ENCODE results near the gene LARGE1. TPM values are rescaled to one million over a fixed set of nuclear protein-coding genes. Genes with fewer than 3 reads are reported as not detected.
"Not testable (repeated sequence)": the region's sequence is repeated elsewhere in the genome, so short reads cannot be mapped to it uniquely, and the experiment has no call there.

The LARGE1 gene
- total RNA-seq, 1 donor from 2014 or later = 0.89 TPM

DNA sequence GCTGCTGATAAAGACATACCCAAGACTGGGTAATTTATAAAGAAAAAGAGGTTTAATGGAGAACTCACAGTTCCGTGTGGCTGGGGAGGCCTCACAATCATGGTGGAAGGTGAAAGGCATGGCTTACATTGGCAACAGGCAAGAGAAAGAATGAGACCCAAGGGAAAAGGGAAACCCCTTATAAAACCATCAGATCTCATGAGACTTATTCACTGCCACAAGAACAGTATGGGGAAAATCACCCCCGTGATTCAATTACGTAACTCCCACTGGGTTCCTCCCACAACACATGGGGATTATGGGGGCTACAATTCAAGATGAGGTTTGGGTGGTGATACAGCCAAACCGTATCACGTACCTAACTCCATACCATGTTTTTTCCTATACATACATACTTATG lies 557.0 kb downstream of the LARGE1 start:
- H3K4me1 Mint-ChIP-seq (ENCODE audit: low read depth); H3K4me3 Mint-ChIP-seq (ENCODE audit: low read depth); H3K27me3 Mint-ChIP-seq (ENCODE audit: low read depth); H3K27ac Mint-ChIP-seq; intact Hi-C loops (cut with micrococcal nuclease); H3K36me3 Mint-ChIP-seq (ENCODE audit: low read depth); DNase-seq (ENCODE audit: low spot score): not testable (repeated sequence)
- H3K9me3 Mint-ChIP-seq = peaks cover 13% of the 10 kb centered on the region

DNA sequence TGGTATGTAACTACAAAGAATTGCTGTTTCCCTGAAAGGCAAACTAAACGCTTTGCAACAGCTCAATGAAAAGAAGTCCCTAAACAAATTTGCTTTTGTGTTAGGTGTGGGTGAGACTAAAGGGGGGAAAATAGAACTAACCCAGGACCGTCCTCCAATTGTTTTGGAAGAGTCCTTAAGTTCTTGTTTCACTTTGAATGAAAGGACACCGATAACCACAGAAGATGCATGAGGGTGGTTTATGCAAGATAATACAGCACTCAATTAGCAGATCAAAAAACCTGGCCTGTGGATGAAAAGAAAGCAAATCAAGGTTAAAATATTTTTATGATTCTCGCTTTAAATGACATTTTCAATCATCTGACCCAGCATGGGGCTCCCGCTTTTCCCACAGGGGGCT lies 557.6 kb downstream of the LARGE1 start:
- Mint-ChIP-seq H3K27me3 (ENCODE audit: low read depth) (no peaks in the 10 kb centered on the region), H3K36me3 (ENCODE audit: low read depth) (no peaks in the 10 kb centered on the region), H3K27ac (no peak overlapping the region), H3K4me1 (ENCODE audit: low read depth) (no peaks in the 10 kb centered on the region), H3K4me3 (ENCODE audit: low read depth) (no peak overlapping the region), H3K9me3 (peaks cover 16% of the 10 kb centered on the region)
- intact Hi-C loops (cut with micrococcal nuclease) = no loop called here
- DNase-seq (ENCODE audit: low spot score) = no peak

DNA sequence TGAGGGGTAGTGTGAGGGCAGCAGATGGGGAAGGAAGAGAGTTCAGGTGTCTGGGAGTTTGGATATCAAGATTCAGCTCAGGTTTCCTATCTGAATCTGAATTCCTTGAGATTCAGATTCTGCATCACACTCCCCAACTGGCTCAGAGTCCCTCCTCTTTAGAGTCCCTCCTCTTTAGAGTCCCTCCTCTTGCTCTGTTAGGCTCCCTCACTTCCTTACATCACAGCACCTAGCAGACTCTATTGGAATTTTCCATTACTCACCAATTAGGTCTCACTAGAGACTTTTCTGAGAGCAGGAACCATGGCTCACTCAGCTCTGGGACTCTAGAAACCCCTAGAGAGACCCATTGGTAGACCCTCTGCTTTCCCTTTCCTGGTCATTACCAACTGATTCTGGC lies 558.7 kb downstream of the LARGE1 start:
- H3K27ac Mint-ChIP-seq = no peak overlapping the region
- H3K4me1 Mint-ChIP-seq (ENCODE audit: low read depth) = no peaks in the 10 kb centered on the region
- H3K36me3 Mint-ChIP-seq (ENCODE audit: low read depth) = no peaks in the 10 kb centered on the region
- no peak overlapping the region for H3K4me3 Mint-ChIP-seq (ENCODE audit: low read depth)
- intact Hi-C loops (cut with micrococcal nuclease) = no loop called here
- no peaks in the 10 kb centered on the region for H3K27me3 Mint-ChIP-seq (ENCODE audit: low read depth)
- DNase-seq (ENCODE audit: low spot score) = no peak
- peaks cover 20% of the 10 kb centered on the region for H3K9me3 Mint-ChIP-seq

DNA sequence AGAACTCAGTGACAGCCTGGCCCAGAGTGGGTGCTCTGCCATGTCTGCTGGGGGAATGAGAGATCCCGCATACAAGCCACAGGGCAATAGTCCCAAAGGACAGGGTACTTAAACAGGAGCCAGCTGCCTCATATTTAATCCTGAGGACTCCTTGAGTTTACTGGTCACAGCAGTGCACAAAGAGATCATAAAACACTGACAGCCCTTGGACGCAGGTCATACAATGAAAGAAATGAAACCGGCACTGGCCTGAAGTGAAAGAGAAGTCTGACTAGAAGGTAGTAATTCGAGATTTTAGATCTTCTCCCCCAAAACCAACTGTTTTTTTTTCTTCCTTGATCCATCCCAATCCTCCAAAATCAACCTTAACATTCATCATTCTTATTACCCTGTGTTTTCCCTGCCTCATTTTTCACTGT lies 562.3 kb downstream of the LARGE1 start:
- Mint-ChIP-seq H3K27me3 (ENCODE audit: low read depth) (no peaks in the 10 kb centered on the region), H3K4me3 (ENCODE audit: low read depth) (no peak overlapping the region), H3K4me1 (ENCODE audit: low read depth) (no peaks in the 10 kb centered on the region), H3K36me3 (ENCODE audit: low read depth) (no peaks in the 10 kb centered on the region), H3K27ac (no peak overlapping the region), H3K9me3 (peaks cover 16% of the 10 kb centered on the region)
- intact Hi-C loops (cut with micrococcal nuclease) = no loop called here
- no peak for DNase-seq (ENCODE audit: low spot score)

DNA sequence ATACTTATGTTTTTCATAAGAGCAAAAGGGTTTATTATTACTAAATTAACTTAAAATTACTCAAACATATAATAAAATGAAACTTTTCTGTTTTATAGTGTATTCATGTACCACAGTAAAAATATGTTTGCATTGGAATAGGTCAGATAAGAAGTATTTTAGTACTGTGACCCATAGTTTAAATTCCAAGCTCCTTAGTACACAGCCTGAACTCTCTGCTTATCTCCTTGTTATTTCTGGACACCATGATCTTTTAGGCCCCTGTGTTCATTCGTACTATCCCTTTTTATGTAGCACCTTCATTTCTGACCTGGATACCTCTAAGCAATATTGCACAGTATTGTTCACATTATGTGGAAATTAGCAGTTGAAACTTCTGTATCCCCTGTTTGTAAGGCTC lies 565.3 kb downstream of the LARGE1 start:
- H3K36me3 Mint-ChIP-seq (ENCODE audit: low read depth) = no peaks in the 10 kb centered on the region
- DNase-seq (ENCODE audit: low spot score) = no peak
- no peak overlapping the region for H3K4me3 Mint-ChIP-seq (ENCODE audit: low read depth)
- H3K4me1 Mint-ChIP-seq (ENCODE audit: low read depth) = no peaks in the 10 kb centered on the region
- H3K9me3 Mint-ChIP-seq = peaks cover 16% of the 10 kb centered on the region
- H3K27me3 Mint-ChIP-seq (ENCODE audit: low read depth) = no peaks in the 10 kb centered on the region
- intact Hi-C loops (cut with micrococcal nuclease) = no loop called here
- no peak overlapping the region for H3K27ac Mint-ChIP-seq

DNA sequence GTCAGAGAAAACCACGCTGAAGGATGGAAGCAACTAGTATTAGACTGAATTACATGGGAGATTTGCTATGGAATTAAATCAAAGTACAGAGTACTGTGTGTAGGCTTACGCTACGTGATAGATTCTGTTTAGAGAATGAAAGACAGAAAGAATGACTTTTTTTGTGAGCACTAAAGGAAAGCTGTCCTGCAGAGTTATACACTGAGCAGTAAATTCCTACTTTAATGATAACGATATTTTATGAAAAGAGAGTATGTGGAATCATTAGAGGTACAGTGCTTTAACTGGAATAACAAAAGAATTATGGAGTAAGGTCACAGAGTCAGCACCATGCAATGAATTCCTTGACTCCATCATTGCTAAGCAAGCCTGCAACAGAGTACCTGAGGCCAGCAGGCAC lies 566.8 kb downstream of the LARGE1 start:
- DNase-seq (ENCODE audit: low spot score) = no peak
- Mint-ChIP-seq H3K4me1 (ENCODE audit: low read depth) (no peaks in the 10 kb centered on the region), H3K27ac (no peak overlapping the region), H3K36me3 (ENCODE audit: low read depth) (no peaks in the 10 kb centered on the region), H3K27me3 (ENCODE audit: low read depth) (no peaks in the 10 kb centered on the region), H3K9me3 (peaks cover 20% of the 10 kb centered on the region), H3K4me3 (ENCODE audit: low read depth) (no peak overlapping the region)
- intact Hi-C loops (cut with micrococcal nuclease) = no loop called here

DNA sequence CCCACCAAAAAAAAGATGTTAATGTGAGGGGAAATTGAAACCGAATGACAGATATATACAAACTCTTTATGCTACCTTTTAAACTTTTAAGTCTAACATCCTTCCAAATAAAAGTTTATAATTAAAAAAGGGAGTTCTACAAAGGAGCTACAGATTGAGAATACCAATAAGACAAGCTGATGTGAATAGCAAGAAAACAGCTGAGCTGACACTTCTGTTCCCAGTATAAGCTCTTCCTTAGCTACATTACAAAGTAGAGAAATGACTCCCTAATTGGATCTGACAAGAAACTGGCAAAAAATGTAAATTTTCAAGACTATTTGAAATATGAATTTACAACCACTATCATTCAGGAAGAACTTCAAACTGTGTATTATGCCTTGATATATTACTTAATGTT lies 567.5 kb downstream of the LARGE1 start:
- H3K27ac Mint-ChIP-seq = no peak overlapping the region
- no peaks in the 10 kb centered on the region for H3K4me1 Mint-ChIP-seq (ENCODE audit: low read depth)
- H3K4me3 Mint-ChIP-seq (ENCODE audit: low read depth) = no peak overlapping the region
- no peaks in the 10 kb centered on the region for H3K27me3 Mint-ChIP-seq (ENCODE audit: low read depth)
- H3K9me3 Mint-ChIP-seq = peaks cover 16% of the 10 kb centered on the region
- intact Hi-C loops (cut with micrococcal nuclease) = no loop called here
- no peaks in the 10 kb centered on the region for H3K36me3 Mint-ChIP-seq (ENCODE audit: low read depth)
- DNase-seq (ENCODE audit: low spot score) = no peak

DNA sequence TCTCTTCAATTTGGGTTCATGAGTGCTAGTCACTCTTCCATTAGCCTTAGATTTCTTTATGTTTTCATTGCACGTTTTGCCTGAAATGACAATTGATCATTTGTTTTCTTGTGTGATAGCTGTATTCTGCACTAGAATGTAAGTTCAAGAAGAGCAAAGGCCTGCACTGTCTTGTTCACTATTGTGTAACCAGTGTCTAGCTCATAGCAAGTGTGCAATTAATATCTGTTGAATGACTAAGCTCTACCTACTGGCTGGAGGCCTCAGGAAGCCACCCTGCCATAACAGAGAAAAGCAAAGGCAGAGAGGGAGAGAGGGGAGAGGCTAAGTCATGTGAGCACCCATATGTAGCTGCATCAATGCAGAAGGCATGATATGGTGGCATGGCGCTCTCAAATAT lies 569.3 kb downstream of the LARGE1 start:
- DNase-seq (ENCODE audit: low spot score) = no peak
- H3K36me3 Mint-ChIP-seq (ENCODE audit: low read depth) = no peaks in the 10 kb centered on the region
- intact Hi-C loops (cut with micrococcal nuclease) = no loop called here

DNA sequence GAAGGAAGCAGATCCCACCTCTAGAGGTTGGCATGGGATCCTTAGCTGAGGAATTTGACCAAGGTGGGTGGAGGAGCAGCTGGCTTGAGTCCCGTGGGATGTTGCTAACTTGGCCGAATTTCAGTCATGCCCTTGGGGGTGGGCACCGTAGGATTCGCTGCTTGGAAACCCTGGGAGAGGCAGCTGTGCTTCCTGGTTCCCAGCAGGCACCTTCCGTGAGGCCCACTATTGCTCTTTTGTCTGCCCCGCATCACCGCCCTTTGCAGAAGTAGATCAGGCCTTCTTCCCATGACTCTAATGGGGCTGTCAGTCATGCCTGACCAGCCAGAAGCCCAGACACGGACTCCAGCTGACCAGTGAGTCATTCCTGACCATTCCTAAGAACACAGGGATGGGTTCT lies 569.8 kb downstream of the LARGE1 start:
- Mint-ChIP-seq H3K36me3 (ENCODE audit: low read depth) (no peaks in the 10 kb centered on the region), H3K9me3 (peaks cover 21% of the 10 kb centered on the region), H3K4me1 (ENCODE audit: low read depth) (no peaks in the 10 kb centered on the region), H3K4me3 (ENCODE audit: low read depth) (no peak overlapping the region), H3K27me3 (ENCODE audit: low read depth) (no peaks in the 10 kb centered on the region), H3K27ac (no peak overlapping the region)
- intact Hi-C loops (cut with micrococcal nuclease) = no loop called here
- no peak for DNase-seq (ENCODE audit: low spot score)

More for the DNA sequence above, 569.3 kb downstream of the LARGE1 start:
- Mint-ChIP-seq H3K4me3 (ENCODE audit: low read depth) (no peak overlapping the region), H3K4me1 (ENCODE audit: low read depth) (no peaks in the 10 kb centered on the region), H3K27ac (no peak overlapping the region), H3K27me3 (ENCODE audit: low read depth) (no peaks in the 10 kb centered on the region), H3K9me3 (peaks cover 21% of the 10 kb centered on the region)

DNA sequence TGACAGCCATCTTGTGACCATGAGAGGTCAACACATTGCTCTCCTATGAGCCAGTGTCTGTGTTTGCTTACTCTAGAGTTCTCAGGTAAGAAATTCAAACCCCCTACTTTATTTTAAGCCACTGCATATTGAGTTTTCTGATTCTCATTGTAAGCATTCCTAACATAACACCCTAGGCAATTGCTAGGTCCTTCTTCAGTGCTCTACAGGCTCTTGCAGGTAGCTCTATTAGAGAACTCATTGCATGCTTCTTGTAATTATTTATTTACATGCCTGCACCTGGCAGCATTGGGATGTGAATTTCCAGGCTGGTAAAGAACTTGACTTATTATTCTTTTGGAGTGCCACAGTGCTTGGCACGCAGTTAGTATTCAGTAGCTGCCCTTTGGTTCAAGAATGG lies 573.3 kb downstream of the LARGE1 start:
- intact Hi-C loops (cut with micrococcal nuclease) = no loop called here
- no peaks in the 10 kb centered on the region for H3K36me3 Mint-ChIP-seq (ENCODE audit: low read depth)
- DNase-seq (ENCODE audit: low spot score) = no peak
- H3K27me3 Mint-ChIP-seq (ENCODE audit: low read depth) = no peaks in the 10 kb centered on the region
- H3K4me3 Mint-ChIP-seq (ENCODE audit: low read depth) = no peak overlapping the region
- no peak overlapping the region for H3K27ac Mint-ChIP-seq
- H3K9me3 Mint-ChIP-seq = peaks cover 21% of the 10 kb centered on the region
- no peaks in the 10 kb centered on the region for H3K4me1 Mint-ChIP-seq (ENCODE audit: low read depth)

DNA sequence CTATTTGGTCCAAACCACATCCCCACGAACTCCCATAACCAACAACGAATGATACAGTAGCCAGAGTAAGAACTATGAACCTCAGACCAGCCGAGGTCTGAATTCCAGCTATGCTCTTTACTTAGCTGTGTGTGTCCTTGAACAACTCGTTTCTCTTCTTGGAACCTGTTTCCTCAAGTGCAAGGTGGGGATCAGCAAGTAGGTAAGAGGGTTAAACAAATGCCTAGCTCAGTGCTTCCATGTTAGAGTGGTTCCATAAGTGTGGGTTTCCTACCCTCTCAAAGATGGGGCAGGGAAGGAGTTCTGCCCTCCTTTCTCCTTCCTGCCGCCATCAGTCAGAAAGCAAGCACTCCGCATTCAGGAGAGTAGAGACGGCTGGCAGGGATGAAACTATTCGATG lies 578.7 kb downstream of the LARGE1 start:
- intact Hi-C loops (cut with micrococcal nuclease) = no loop called here
- Mint-ChIP-seq H3K4me3 (ENCODE audit: low read depth) (no peak overlapping the region), H3K4me1 (ENCODE audit: low read depth) (no peaks in the 10 kb centered on the region), H3K27ac (no peak overlapping the region), H3K36me3 (ENCODE audit: low read depth) (no peaks in the 10 kb centered on the region), H3K27me3 (ENCODE audit: low read depth) (no peaks in the 10 kb centered on the region), H3K9me3 (peaks cover 15% of the 10 kb centered on the region)
- no peak for DNase-seq (ENCODE audit: low spot score)

DNA sequence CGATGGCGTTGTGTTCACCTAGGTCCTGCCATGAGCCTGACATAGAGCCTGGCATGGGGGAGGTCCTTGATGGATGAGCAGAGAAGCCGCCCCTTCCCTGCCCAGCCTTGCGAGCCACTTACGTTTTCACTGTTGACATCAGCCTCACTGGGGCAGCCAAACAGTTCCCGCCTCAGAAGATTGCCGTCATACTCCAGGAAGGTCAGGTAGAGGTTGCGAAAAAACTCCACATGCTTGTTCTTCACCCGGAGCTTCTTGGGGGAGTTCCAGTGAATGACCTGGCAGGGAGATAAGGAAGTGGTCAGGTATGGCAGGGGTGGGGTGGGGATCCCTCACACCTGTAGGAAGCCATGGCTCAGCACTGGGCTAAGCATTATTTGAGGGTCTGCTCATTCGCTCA lies 582.8 kb downstream of the LARGE1 start:
- H3K27ac Mint-ChIP-seq = no peak overlapping the region
- H3K9me3 Mint-ChIP-seq = peaks cover 16% of the 10 kb centered on the region
- H3K36me3 Mint-ChIP-seq (ENCODE audit: low read depth) = no peaks in the 10 kb centered on the region
- intact Hi-C loops (cut with micrococcal nuclease) = no loop called here
- H3K4me1 Mint-ChIP-seq (ENCODE audit: low read depth) = no peaks in the 10 kb centered on the region
- no peak overlapping the region for H3K4me3 Mint-ChIP-seq (ENCODE audit: low read depth)
- DNase-seq (ENCODE audit: low spot score) = no peak
- no peaks in the 10 kb centered on the region for H3K27me3 Mint-ChIP-seq (ENCODE audit: low read depth)

DNA sequence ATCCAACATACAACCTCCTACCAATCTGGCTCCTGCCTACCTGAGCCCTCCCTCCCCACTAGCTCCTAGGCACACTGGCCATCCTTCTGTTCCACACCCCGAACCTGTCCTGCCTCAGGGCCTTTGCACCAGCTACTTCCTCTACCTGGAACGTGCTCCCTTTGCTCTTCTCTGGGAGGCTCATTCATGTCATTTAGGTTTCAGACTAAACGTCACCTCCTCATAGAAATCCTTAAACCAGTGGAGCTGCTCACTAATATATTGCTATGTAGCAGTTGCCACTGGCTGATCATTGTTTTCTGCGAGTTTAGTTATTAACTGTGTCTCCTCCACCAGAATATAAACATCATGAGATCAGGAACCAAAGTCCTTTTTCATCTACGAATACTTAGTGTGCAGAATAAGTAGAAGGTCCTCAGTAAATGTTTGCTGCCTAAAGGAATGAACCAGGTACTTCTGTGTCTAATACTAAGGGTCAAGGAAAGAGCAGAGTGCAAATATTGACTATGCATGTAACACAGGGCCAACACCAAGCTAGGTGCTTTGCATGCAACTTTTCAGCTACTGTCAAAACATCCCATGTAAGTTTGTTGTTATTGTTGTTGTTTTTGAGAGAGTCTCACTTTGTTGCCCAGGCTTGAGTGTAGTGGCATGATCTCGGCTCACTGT lies 584.5 kb downstream of the LARGE1 start:
- H3K27me3 Mint-ChIP-seq (ENCODE audit: low read depth) = no peaks in the 10 kb centered on the region
- DNase-seq (ENCODE audit: low spot score) = no peak
- H3K4me3 Mint-ChIP-seq (ENCODE audit: low read depth) = no peak overlapping the region
- H3K4me1 Mint-ChIP-seq (ENCODE audit: low read depth) = no peaks in the 10 kb centered on the region
- peaks cover 16% of the 10 kb centered on the region for H3K9me3 Mint-ChIP-seq
- H3K36me3 Mint-ChIP-seq (ENCODE audit: low read depth) = no peaks in the 10 kb centered on the region
- intact Hi-C loops (cut with micrococcal nuclease) = no loop called here
- no peak overlapping the region for H3K27ac Mint-ChIP-seq

DNA sequence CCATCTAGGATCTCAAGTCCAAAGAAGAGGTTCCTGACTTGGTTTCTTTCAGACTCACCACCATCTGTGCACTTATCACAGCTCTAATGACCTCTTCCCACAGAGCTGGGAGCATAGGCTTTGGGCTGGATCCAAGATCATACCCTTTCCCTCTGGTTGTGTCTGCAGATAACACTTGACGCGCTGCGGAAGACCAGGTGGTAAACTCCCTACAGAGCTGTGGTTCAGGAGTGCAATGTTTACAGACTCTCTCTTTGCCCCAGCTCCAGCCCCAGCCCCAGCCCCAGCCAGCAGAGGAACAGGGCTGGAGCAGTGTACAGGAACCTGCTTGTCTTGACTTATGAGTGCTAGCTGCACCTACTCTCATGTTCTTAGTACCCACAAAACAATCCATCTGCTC lies 587.7 kb downstream of the LARGE1 start:
- H3K36me3 Mint-ChIP-seq (ENCODE audit: low read depth) = no peaks in the 10 kb centered on the region
- no peak for DNase-seq (ENCODE audit: low spot score)
- H3K4me3 Mint-ChIP-seq (ENCODE audit: low read depth) = no peak overlapping the region
- intact Hi-C loops (cut with micrococcal nuclease) = no loop called here
- peaks cover 3% of the 10 kb centered on the region for H3K9me3 Mint-ChIP-seq
- no peaks in the 10 kb centered on the region for H3K4me1 Mint-ChIP-seq (ENCODE audit: low read depth)
- no peaks in the 10 kb centered on the region for H3K27me3 Mint-ChIP-seq (ENCODE audit: low read depth)
- H3K27ac Mint-ChIP-seq = no peak overlapping the region
